Measurements from ENCODE around the gene MYOD1. TPM values are rescaled to one million over a fixed set of nuclear protein-coding genes. Genes with fewer than 3 reads are reported as not detected.

MYOD1 gene
- total RNA-seq, 1 donor from 2014 or later, result not detected

GRCh38 chr11:17740649-17741235, 21.4 kb downstream of the MYOD1 start:
- peaks cover 31% of the 10 kb centered on the region for H3K27me3 ChIP-seq
- peaks cover 27% of the 10 kb centered on the region for H3K4me1 Mint-ChIP-seq
- H3K4me3 ChIP-seq, result no peak overlapping the region

GRCh38 chr11:17741487-17741886, 22.1 kb downstream of the MYOD1 start:
- DNase-seq (ENCODE audit: low spot score), result no peak
- Histone ChIP-seq H4K20me1 (ENCODE audit: low read depth) (peaks cover 26% of the 10 kb centered on the region), H3F3A (ENCODE audit: low read depth) (no peaks in the 10 kb centered on the region), H3K9ac (no peak overlapping the region), H3K79me2 (ENCODE audit: low read depth) (no peaks in the 10 kb centered on the region), H3K4me1 (peaks cover 21% of the 10 kb centered on the region), H3K4me3 (no peak overlapping the region), H3K36me3 (no peaks in the 10 kb centered on the region), H3K27ac (no peak overlapping the region), H3K4me2 (no peak overlapping the region), H3K9me3 (ENCODE audit: low read depth) (no peaks in the 10 kb centered on the region), H3K27me3 (peaks cover 23% of the 10 kb centered on the region), H2AFZ (replicated peaks) (no peak overlapping the region)
- Mint-ChIP-seq H3K36me3 (no peaks in the 10 kb centered on the region), H3K9me3 (no peaks in the 10 kb centered on the region), H3K4me1 (peaks cover 26% of the 10 kb centered on the region), H3K4me3 (no peak overlapping the region), H3K27ac (no peak overlapping the region), H3K27me3 (ENCODE audit: insufficient read depth, low read depth) (peaks cover 16% of the 10 kb centered on the region)
- no peak for TF ChIP-seq EZH2 (IDR thresholded peaks at IDR 0.05)
- no peak for TF ChIP-seq CTCF (IDR thresholded peaks at IDR 0.05)
- TF ChIP-seq EZH2phosphoT487 (IDR thresholded peaks at IDR 0.05), result no peak

More at GRCh38 chr11:17740649-17741235, 21.4 kb downstream of the MYOD1 start:
- Histone ChIP-seq H2AFZ (replicated peaks) (no peak overlapping the region), H3F3A (ENCODE audit: low read depth) (no peaks in the 10 kb centered on the region), H3K4me1 (peaks cover 21% of the 10 kb centered on the region), H3K9me3 (ENCODE audit: low read depth) (no peaks in the 10 kb centered on the region), H4K20me1 (ENCODE audit: low read depth) (peaks cover 33% of the 10 kb centered on the region), H3K27ac (no peak overlapping the region), H3K4me2 (no peak overlapping the region), H3K9ac (no peak overlapping the region), H3K79me2 (ENCODE audit: low read depth) (no peaks in the 10 kb centered on the region), H3K36me3 (no peaks in the 10 kb centered on the region)
- TF ChIP-seq CTCF (IDR thresholded peaks at IDR 0.05), result no peak
- no peak for TF ChIP-seq EZH2phosphoT487 (IDR thresholded peaks at IDR 0.05)
- TF ChIP-seq EZH2 (IDR thresholded peaks at IDR 0.05), result no peak
- peaks cover 17% of the 10 kb centered on the region for H3K27me3 Mint-ChIP-seq (ENCODE audit: insufficient read depth, low read depth)
- H3K4me3 Mint-ChIP-seq, result no peak overlapping the region
- H3K36me3 Mint-ChIP-seq, result no peaks in the 10 kb centered on the region
- no peak for DNase-seq (ENCODE audit: low spot score)
- H3K27ac Mint-ChIP-seq, result no peak overlapping the region
- H3K9me3 Mint-ChIP-seq, result no peaks in the 10 kb centered on the region

GRCh38 chr11:17742019-17742418, 22.6 kb downstream of the MYOD1 start:
- no peaks in the 10 kb centered on the region for H3F3A ChIP-seq (ENCODE audit: low read depth)
- peaks cover 14% of the 10 kb centered on the region for H3K27me3 Mint-ChIP-seq (ENCODE audit: insufficient read depth, low read depth)
- H3K4me1 Mint-ChIP-seq, result peaks cover 21% of the 10 kb centered on the region
- no peak for DNase-seq (ENCODE audit: low spot score)
- peaks cover 21% of the 10 kb centered on the region for H3K4me1 ChIP-seq
- H3K36me3 Mint-ChIP-seq, result no peaks in the 10 kb centered on the region
- H3K27ac Mint-ChIP-seq, result no peak overlapping the region
- no peak for TF ChIP-seq EZH2 (IDR thresholded peaks at IDR 0.05)
- TF ChIP-seq EZH2phosphoT487 (IDR thresholded peaks at IDR 0.05), result no peak
- no peak for TF ChIP-seq CTCF (IDR thresholded peaks at IDR 0.05)
- H3K4me3 ChIP-seq, result no peak overlapping the region
- H3K9me3 Mint-ChIP-seq, result no peaks in the 10 kb centered on the region
- no peak overlapping the region for H3K4me2 ChIP-seq
- peaks cover 21% of the 10 kb centered on the region for H4K20me1 ChIP-seq (ENCODE audit: low read depth)
- H3K79me2 ChIP-seq (ENCODE audit: low read depth), result no peaks in the 10 kb centered on the region
- no peak overlapping the region for H3K27ac ChIP-seq
- H3K27me3 ChIP-seq, result peaks cover 18% of the 10 kb centered on the region
- no peak overlapping the region for H3K9ac ChIP-seq
- H3K36me3 ChIP-seq, result no peaks in the 10 kb centered on the region
- H3K9me3 ChIP-seq (ENCODE audit: low read depth), result no peaks in the 10 kb centered on the region
- H3K4me3 Mint-ChIP-seq, result no peak overlapping the region
- no peak overlapping the region for H2AFZ ChIP-seq (replicated peaks)
